ENCODE results near the gene AMIGO2.
"Not testable (repeated sequence)": the region's sequence is repeated elsewhere in the genome, so short reads cannot be mapped to it uniquely, and the experiment has no call there.

The AMIGO2 gene

DNA sequence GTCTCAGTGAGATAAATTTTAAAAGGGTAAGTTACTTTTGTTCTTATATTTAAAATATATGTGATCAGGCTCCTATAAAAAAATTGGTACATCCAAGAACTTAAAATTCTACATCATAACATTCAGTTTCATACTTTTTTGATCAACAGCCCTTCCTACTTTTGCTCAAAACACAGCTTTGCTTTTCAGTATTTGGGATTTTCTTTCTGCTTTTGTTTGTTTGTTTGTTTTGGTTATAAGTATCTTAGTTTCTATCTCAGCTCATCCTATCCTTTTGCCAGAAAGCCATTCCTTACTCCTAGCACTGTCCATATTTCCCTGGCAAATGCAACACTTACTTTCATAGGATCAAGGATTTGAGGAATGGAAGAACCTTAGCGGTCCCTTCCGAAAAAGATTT lies 5.0 kb downstream of the AMIGO2 start:
- DNase-seq (ENCODE audit: low spot score) = no peak

DNA sequence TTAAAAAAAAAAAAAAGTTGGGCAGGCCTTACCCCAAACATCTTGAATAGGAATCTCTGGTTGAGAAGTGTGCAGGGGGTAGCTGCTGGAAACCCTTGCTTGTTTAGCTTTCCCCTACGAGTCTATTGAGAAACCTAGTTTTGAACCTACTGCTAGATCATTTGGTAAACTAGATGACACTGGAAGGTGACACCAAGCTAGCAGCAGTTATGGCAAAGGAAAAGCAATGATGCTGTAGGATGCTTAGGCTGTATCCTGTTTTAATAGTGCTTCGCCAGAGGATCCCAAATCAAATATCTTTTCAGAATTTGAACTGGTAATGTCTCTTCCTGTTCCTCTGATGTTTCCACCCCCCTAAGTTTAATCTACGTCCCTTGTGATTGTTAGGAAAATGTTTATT lies 5.8 kb downstream of the AMIGO2 start:
- DNase-seq (ENCODE audit: low spot score) = no peak

DNA sequence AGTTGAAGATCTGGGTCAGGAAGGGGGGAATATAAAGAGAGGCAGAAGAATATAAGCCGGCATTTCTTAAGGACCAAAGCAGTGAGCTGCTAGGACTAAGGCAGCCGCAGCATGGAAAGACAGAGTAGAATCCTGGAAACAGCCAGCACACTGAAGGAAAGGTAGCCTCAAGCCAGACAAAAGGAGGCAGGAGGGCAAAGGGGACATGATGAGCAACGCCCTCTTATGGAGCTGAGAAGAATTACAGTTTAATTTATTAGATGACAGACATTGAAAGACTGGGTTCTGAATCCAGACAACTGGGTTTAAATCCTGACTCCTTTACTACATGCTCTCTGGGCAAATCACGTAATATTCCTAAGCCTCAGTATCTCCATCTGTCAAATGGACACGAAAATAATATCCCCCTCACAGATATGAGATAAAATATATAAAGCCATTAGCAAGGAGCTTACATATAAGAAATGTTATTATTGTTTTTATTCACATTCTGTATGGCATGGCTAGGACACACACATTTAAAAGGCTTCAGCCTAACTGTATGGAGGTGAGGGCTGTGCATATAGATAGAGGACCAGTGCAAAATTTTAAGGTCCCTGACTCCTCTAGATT lies 8.4 kb downstream of the AMIGO2 start:
- no peak for DNase-seq (ENCODE audit: low spot score)

DNA sequence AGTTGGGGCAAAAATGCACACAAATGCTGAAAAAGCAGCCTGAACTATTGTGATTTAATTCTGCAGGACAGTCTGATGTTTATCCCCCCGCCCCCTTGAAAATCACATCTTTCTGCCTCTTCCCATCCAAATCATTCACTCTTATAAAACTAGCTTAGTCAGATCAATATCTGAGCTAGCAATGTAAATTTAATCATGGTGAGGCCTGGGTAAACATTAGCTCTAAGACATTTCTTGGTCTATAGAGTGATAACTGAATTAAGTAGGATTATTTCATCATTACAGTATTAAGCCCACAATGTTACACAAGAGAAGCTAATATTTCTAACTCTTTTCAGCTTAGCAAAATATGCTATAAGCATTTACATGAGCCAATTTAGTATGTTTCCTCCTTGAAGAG lies 9.4 kb downstream of the AMIGO2 start:
- DNase-seq (ENCODE audit: low spot score) = no peak

DNA sequence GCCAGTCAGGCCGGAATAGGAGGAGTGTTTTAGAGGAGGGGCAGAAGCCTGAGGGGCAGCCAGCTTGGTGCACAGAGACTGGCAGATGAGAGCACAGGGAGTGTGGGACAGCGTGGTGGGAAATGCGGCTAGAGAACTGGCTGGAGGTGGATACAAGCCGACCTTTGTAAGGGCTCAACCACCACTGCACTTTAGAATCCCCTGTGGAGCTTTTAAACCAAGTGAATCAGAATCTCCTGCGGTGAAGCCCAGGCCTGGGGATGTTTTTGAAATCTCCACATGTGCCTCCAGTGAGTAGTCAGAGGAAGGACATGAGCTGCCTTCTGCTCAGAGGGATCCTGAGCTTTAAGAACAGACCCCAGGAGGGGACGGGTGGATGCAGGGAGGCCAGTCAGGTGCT lies 11.2 kb downstream of the AMIGO2 start:
- DNase-seq (ENCODE audit: low spot score) = no peak

DNA sequence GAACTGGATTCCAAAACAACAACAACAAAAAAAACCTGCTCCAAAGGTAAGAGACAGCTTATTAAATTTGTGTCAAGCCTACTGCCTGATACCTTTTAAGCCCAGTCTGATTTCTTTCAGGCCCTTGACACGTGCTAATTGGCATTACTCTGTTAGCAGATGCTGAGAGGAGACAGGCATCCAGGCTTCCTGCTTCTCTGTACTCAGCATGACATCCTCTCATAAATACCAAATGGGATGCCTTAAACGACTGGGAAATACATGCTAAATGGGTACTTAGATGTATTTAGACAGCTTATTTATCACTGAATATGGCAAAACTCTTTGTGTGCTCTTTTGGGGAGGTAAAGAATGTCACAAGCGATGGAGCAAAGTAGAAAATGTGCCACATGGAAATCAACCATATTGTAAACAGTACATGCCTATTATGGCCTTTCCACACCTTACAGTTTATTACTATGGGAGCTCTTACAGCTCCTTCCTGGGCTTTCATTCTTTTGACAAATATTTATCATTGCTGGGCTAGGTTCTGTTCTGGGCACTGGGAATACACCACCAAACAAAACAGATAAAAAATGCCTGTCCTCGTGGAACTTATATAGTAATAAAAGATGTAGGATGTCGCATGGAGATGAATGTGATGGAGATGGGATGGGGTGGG lies 11.9 kb downstream of the AMIGO2 start:
- no peak for DNase-seq (ENCODE audit: low spot score)

DNA sequence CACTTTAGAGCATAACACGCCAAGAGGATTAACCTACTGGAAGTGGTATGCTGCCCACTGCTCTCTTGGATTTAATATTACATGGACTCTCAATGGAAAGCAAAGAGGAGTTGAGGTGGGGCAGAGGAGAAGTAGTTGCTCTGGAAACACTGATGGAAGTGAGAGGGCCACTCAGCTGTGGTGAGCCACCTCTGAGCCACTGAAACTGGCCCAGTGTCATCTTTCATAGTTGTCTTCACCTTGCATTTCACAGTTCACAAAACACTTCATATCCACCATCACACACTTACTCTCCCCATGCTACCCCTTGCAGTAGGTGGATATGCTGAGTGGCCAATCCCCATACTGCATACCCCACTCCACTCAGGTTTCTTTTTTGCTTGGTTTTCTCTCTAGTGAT lies 12.6 kb downstream of the AMIGO2 start:
- DNase-seq (ENCODE audit: low spot score) = no peak

DNA sequence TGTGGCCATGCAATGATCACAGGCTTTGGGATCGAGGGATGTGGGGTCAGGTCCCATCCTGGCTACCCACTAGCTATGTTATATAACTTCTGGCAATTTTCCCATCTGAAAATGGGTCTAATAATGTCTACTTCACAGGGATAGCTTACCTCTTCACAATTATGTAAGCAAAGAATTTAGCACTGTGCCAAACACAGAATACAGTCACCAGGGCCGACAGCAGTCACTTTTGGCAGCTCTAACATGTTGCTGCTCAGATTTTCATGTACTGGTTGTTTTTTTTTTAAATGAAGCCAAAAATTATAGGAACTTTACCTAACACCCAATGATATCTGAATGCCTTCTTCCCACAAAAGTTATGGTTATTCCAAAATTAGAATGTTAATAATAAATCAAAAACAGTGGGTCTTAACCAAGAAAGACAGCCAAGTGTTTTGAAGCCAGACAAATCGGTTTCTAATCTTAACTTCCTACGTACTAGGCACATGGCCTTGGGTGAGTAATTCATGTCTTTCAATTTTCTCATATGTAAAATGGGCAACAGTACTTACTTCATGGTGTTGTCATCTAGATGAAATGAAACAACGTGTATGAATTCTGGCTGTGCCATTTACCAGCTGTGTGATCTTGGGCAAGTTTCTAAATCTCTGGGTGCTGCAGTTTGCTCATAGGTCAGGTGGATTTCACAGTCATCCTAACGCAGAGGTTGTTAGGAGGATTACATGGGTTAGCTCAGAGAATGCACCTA lies 13.3 kb downstream of the AMIGO2 start:
- DNase-seq (ENCODE audit: low spot score) = no peak

DNA sequence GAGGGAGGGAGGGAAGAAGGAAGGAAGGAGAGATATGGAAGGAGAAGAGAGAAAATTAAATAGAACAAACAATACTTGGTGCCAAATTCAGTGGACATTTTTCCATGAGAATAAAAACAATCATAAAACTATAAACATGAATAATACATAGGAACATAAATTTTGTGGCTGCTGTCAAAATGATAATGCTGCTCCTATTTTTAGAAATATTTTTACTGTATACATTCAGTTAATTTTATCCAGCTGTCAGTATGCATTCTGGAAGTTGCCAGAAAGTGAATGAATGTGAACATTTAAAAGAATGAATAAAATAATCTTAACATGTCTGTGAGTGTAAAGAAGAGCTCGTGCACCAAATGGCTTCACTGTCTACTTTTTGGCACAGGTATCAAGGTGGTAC lies 14.2 kb downstream of the AMIGO2 start:
- DNase-seq (ENCODE audit: low spot score) = no peak

DNA sequence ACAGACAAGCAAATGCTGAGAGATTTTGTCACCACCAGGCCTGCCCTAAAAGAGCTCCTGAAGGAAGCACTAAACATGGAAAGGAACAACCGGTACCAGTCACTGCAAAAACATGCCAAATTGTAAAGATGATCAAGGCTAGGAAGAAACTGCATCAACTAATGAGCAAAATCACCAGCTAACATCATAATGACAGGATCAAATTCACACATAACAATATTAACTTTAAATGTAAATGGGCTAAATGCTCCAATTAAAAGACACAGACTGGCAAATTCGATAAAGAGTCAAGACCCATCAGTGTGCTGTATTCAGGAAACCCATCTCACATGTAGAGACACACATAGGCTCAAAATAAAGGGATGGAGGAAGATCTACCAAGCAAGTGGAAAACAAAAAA lies 21.1 kb downstream of the AMIGO2 start:
- not testable (repeated sequence) for DNase-seq (ENCODE audit: low spot score)

DNA sequence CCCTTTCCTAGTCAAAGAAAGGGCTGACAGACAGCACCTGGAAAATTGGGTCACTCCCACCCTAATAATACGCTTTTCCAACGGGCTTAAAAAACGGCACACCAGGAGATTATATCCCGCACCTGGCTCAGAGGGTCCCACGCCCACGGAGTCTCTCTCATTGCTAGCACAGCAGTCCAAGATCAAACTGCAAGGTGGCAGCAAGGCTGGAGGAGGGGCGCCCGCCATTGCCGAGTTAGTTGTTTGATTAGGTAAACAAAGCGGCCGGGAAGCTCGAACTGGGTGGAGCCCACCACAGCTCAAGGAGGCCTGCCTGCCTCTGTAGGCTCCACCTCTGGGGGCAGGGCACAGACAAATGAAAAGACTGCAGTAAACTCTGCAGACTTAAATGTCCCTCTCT lies 22.8 kb downstream of the AMIGO2 start:
- not testable (repeated sequence) for DNase-seq (ENCODE audit: low spot score)

DNA sequence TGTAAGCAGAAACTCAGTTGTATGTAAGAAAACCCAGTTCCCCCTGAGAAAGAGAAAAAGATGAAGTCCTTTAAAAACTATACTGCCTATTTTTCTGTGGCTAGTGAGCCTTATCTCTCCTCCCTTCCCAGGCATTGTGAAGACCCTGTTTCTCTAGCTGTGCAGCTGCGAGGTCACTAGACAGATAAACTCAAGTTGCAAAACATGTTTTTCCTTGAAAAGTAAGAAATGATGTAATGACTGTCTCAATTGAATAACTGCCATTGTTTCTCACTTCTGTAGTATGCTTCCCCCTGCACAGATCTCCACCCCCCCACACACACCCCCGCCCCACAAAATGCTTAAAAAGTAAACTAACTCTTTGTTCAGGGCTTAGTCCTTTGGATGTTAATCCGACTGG lies 23.9 kb downstream of the AMIGO2 start:
- DNase-seq (ENCODE audit: low spot score) = not testable (repeated sequence)

DNA sequence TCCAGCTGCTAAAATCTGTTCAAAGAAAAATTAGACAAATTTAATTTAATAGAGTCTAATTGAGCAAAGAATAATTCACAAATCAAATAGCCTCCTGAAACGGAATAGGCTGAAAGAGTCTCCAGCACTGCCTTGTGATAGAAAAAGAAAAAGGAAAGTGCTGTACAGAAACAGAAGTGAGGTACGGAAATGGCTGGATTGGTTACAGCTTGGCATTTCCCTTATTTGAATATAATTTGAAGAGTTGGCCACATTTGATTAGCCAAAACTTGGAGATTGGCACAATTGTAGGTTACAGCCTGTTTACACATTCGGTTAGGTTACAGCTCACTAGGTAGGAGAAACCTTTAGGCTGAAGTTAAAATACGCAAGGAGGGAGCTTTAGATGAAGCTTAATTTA lies 25.1 kb downstream of the AMIGO2 start:
- no peak for DNase-seq (ENCODE audit: low spot score)

DNA sequence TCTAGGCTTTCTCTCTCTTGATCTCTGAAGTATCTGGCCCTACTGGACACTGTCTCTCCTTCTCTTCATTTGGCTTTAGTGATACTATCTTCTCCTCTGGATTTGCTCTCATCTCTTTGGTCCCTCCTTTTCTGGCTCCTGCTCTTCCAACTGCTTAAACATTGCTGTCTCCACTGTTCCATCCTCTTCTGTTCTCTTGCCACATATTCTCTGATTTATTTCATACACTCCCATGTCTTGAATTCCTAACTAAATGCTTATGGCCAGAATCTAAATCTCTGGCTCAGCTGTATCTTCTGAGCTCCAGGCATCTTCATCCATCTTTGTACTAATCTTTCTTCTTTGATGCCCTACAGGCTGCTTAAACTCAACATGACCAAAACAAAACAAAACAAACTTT lies 25.8 kb downstream of the AMIGO2 start:
- no peak for DNase-seq (ENCODE audit: low spot score)

DNA sequence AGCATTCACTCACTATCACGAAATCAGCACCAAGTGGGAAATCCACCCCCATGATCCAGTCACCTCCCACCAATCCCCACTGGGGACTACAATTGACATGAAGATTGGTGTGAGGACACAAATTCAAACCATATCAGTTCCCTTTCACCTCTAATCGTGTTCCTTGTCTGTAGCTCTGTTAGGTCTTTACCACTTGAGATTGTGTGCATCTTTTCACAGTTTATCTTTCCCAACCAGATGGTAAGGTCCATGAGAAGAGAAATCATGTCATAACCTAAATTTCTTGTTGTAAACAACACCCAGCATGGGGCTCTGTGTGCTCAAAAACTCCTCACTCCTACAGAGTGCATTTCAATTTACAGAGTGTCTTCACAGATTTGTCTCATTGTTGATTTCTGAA lies 27.5 kb downstream of the AMIGO2 start:
- no peak for DNase-seq (ENCODE audit: low spot score)

DNA sequence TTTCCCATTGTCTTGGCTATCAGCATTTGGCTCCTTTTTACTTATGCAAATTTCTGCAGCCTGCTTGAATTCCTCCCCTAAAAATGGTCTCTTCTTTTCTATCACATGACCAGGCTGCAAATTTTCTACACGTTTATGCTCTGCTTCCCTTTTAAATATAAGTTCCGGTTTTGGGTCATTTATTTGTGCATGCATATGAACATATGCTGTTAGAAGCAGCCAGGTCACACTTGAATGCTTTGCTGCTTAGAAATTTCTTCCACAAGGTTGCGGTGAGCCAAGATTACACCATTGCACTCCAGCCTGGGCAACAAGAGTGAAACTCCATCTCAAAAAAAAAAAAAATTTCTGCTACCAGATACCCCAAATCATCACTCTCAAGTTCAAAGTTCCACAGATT lies 28.5 kb downstream of the AMIGO2 start:
- not testable (repeated sequence) for DNase-seq (ENCODE audit: low spot score)

DNA sequence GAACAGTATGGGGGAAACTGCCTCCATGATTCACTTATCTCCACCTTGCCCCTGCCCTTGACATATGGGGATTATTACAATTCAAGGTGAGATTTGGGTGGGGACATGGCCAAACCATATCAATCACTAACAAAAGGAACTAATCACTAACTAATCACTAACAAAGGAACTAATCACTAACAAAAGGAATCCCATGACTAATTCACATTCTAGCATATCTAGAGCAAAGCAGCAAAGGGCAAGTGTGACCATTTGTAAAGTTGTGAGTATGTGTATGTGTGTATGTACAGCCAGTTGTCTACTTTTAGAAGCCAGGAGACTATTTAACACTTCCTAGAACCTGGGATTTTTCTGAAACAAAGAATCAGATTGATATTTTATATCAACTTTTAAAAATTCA lies 31.2 kb downstream of the AMIGO2 start:
- DNase-seq (ENCODE audit: low spot score) = no peak

DNA sequence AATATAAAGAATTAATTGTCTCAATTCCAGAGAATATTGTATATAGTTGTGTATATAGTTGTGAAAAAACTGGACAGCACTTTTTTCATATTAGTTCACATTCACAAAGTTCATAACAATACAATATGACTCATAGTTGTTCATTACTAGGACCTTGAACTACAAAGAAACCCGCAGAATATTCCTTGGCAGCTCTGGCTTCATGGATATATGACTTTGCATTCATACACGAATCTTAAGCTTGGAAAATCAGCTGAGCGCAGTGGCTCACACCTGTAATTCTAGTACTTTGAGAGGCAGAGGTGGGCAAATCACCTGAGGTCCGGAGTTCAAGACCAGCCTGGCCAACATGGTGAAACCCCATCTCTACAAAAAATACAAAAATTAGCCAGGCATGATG lies 38.4 kb downstream of the AMIGO2 start:
- DNase-seq (ENCODE audit: low spot score) = no peak

DNA sequence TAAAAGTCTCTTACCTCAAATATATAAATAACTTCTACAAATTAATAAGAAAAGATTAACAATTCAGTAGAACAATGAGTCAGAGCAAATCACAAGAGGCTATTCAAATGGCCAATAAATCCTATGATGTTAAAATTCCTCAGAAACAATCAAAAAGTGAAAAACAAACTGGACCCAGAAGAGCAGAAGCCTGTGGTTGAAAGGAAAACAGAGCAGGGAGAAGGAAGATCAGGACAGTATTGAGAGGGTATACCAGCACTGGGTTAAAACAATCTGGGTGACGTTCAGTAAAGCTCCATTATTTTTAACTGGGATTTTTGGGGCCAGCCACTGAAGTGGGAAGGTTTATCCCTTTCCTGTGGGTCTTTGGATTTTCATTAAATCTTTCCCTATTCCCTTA lies 40.0 kb downstream of the AMIGO2 start:
- no peak for DNase-seq (ENCODE audit: low spot score)

DNA sequence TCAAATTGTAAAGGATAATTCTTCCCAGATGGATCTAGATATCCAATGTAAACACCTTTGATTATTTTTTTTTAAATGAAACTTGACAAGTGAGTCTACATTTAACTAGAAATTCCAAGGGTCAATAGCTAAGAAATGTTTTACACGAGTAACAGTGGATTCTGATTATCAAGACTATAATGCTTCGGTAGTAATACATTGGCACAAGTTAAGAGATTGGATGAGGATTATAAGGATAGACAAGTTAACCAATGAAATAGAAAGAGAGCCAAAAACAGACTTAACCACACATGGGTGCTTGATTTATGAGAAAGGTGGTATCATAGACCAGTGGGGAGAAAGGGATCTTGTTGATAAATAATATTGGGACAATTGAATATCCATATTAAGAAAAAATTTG lies 40.7 kb downstream of the AMIGO2 start:
- DNase-seq (ENCODE audit: low spot score) = no peak

DNA sequence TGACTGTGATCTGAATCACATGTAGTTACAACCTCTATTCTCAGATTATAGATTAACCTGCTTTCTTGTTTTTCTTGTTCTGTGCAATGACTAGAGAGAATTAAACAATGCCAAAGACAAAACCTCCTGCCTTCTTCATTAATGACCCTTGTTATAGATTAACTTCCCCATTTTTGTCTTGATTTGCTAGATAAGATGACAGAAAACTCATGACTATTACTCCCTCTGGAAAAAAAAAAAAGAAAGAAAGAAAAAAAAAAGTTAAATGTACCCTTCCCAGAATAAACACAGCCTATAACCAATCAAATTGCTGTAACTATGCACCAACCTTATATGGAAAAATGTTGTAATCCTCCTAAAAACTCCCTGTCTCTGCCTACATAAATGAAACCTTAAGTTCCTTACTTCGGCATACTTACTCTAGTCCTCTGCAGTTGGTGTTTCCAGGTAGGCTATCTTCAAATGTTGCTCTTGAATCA lies 41.5 kb downstream of the AMIGO2 start:
- no peak for DNase-seq (ENCODE audit: low spot score)

DNA sequence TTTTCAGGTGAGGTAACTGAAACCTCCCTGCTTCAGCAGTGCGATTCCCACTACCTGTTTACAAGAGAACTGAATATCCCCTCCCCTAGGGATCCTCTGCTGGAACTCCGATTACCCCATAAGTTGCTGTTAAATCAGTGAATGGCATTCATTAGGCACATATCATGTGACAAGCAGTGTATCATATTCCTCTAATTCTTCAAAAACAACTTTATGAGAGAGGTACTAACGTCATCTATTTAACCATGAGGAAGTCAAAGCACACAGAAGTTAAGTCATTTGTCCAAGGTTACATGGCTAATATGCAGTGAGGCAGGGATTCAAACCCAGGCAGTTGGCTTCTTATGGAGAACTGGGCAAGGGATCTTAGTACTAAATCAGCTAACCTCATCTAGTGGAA lies 44.3 kb downstream of the AMIGO2 start:
- DNase-seq (ENCODE audit: low spot score) = no peak

DNA sequence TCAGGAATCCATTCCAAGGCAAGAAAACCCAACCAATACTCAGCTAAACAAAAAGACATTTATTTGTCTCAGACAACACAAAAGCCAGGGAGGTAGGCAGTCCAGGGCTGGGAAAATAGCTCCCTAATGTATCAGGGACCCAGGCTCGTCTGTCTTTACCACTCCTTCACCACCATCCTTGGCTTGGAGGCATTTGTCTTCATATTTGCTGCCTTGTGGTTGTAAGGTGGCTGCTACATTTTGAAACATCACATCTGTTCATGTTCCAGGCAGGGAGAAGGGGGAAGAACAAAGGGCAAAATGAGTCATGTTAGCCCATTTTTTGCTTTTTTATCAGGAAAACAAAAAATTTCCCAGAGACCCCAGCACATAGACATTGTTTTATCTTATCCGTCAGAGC lies 45.1 kb downstream of the AMIGO2 start:
- no peak for DNase-seq (ENCODE audit: low spot score)

Measured in pons (tissue), 1 donor.